Activated CD4-positive, alpha-beta T cell treated with anti-CD3 and anti-CD28 coated beads, Interleukin-2, Interleukin-4, amounts not matched to agents 100 ng/mL and 50 ng/mL, durations not matched to agents 16 hours and 8 hours (primary cell): Measurements from ENCODE around the gene GLRA2.

Experiments used
- DNase-seq: peaks from one replicate; pipeline ENCODE4 v3.0.0-alpha.2; 2020; ENCODE audit warnings: low spot score

The GLRA2 gene

DNA sequence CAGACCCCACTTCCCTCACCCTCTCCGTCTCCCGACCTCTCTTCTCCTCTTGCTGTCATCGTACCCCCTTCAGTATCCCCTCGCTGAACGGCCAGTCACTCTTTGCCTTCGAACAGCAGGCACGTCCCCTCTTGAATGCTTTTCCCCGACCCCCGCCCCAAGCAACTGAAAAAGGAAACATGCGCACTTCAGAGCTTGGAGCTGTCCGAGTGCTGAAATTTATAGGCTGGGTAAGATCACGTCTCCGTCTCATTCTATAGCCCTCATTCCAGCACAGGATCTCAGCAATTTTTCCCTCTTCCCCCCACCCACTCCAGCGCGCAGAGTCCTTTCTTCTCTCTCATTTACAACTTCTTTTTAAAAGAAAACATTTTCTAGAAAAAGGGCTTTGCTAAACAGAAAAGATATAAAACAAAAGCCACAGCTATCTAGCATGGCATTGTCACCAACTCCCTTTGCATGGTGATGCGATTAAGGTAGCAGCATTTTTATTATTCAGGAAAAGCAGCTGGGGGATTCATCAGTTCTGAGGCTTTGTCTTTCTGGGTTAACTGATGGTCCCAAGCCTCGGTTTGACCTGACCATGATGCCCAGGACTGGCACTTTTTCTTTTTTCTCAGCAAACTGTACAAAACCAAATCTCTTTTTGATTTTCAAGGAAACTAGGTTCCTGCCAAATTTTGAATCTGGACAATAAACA lies at the start of gene GLRA2:
TSS of gene GLRA2 (plus strand) at position 247 of the 700 bp plus-strand sequence. CDS start 522 bp downstream, outside the sequence.
- DNase-seq = no peak

DNA sequence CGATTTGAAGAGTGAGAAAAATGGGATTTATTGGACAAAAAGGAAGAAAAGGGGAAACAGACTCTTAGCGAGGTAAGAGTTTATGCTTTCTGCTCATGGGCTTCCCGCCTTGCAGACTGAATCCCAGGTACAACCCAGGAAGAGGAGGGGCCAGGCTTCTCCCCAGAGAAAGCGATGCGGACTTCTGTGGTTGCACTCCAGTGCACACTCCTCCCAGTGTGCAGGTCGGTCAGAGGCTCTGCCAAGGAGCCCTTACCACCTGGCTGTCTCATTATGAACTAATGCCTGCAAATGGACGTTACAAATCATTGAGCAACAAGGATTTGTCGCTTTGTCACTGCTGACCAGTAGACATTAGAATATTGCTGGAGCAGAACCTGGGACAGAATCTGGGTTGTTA lies 39.9 kb upstream of the GLRA2 start:
- DNase-seq = no peak

DNA sequence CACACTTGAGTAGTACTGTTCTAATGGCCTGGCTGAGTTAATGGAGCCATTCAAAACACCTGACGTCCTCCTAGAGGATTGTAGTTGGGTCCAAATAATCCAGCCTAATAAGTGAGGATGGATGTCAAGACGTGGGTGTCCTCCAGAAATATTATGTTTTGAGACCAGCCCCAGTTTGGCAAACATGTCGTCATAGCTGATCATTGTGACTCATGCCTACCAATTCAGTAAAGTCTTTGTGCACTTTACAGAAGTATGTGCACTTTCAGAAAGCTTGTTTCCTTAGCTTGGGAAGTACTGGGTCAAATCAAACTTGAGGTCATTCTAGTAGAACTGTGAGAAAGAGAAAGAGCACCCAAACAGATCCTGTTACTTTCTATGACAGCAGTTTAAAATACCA lies 37.6 kb upstream of the GLRA2 start:
- DNase-seq = no peak

DNA sequence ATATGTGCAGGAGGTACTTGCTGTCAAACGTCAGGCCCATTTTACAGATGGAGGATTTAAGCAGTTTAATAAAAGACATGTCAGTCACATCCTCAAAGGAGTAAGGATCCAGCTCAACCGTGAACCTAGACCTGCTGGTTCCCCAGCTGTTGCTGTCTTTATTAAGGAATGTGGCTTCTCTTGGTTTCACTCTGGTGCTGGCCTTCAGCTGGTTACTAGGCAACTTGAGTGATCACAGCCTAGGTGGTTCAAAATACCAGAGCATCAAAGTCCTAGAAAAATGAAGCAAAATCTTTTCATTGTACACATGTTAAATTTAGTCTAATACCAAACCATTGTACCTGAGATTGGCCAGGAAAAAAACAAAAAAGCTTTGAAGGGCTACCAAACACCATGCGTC lies 32.7 kb upstream of the GLRA2 start:
- no peak for DNase-seq

DNA sequence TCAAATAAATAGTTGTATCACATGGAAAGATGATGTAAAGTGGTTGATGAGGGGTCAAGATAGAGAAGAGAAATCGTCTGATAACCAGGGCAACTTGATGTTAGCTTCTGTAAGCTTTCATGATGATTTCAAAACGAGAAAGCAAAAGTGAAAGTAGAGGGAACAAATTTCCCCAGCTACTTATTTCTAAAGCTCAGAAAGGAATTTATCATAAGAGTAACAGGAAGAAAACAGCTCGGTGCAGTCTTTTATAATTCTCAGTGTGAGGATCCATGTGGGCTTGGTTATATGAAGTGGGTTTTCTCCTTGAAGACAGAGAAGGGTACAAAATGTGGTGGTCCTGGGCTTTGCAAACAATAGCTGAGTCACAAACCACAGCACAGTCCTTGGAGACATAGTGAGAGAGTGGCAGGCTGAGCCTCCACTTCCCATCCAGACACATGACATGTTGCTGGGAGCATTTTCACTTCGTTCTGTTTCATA lies 32.1 kb upstream of the GLRA2 start:
- peak; percentile 38 for DNase-seq

DNA sequence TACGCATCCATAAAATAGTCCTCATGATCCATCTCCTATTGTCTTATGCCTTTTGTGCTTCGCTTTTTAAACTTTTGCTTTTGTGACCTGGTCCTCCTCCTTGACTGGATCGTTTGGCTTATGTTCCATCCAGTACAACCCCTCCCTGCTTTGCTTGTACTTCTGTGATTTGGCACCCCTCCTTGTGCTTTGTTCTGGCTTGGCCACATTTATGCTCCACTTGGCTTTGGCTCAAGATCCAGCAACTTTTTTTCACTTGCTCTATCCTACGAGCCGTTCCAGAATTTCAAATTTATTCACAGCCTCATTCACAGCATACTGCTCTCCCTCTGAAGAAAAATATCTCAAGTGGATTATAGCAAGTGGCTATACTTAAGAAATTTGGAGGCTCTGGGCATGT lies 28.0 kb upstream of the GLRA2 start:
- no peak for DNase-seq

DNA sequence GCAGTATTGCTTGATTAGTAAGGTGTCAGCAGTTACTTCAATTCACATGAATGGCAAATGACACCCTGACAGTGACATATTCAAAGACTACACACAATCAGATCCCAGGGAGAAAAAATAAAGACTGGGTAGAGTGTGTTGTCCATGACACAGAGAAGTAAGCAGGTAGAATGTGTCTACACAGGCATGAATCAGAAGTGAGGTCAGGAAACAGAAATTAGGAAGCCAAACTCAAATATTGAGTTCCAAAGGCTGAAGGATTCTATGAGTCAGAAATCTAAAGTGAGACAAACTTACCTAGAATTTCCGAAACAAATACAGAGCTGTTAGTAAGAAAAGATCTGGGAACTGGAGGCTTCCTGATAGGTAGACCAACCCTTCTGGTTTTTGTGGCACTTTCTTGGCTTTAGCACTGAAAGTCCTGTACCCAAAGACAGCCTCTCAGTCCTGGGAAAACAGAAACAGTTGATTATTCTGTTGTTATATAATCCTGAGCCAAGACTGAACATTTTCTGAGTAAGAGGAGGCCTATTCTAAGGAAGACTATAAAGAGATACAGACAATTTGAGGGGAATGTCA lies 24.3 kb upstream of the GLRA2 start:
- DNase-seq = no peak

DNA sequence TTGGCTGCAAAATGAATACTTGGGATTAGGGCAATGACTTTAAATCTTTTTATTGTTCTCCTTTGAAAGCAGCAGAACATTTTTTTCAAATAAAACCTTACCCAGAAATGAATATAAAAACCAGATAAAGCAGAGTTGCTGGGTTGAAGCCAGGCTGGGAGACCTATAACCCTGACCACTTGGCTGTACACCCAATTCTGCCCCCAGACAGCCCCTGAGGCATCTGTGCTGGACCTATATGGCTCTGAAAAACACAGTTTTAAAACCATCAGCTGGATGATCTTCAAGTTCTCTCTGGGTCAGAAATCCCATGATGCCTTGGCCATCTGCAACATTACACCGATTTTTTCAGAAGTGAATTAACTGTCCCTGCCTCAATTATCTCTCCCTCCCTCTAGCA lies 23.7 kb upstream of the GLRA2 start:
- DNase-seq = no peak

DNA sequence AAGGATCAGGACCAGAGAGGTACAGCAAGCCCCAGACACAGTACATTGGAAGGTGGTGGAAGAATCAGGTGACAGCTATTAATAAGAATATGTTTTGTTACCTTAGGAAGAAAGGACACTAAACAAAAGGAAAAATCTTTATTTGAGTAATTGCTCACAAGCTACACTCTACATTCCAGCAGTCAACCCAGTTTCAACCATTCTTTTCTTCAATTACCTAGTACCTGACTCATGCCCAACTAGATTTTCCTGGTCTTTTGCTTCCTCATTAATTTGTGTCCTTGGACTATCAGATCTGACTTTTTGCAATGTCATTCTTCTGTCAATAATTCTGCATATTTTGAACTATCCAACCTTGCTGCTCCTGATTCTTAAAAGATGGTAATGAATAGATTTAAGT lies 22.5 kb upstream of the GLRA2 start:
- DNase-seq = no peak

DNA sequence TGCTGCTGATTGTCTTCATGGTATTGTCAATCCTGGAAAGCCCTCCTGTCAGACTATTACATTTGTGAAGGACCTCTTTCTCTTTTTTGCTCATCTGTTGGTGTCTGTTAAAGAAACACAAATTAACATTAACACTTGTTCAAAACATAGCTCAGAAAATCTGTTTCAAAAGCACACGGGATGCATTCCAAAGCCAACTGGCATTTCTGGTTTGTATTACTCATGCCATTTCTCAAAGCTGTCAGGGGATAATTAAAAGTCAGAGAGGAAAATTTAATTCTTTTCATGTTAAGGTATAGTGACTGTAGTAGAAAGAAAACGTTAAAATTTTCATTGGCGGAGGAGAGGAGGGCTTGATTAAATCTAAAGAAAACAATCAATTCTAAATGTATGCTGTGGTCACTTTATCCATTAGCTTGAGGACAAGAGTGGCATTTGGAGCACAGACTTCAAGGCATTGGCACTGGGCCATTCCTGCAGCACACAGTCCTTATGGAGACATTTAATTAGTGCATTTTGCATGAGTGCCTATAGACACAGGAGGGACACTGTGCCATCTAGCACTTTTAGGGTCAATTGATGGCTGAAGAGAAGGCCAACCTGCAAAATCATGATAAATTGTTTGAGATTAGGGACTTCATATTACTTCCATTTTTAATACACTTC lies 21.2 kb upstream of the GLRA2 start:
- DNase-seq = no peak

DNA sequence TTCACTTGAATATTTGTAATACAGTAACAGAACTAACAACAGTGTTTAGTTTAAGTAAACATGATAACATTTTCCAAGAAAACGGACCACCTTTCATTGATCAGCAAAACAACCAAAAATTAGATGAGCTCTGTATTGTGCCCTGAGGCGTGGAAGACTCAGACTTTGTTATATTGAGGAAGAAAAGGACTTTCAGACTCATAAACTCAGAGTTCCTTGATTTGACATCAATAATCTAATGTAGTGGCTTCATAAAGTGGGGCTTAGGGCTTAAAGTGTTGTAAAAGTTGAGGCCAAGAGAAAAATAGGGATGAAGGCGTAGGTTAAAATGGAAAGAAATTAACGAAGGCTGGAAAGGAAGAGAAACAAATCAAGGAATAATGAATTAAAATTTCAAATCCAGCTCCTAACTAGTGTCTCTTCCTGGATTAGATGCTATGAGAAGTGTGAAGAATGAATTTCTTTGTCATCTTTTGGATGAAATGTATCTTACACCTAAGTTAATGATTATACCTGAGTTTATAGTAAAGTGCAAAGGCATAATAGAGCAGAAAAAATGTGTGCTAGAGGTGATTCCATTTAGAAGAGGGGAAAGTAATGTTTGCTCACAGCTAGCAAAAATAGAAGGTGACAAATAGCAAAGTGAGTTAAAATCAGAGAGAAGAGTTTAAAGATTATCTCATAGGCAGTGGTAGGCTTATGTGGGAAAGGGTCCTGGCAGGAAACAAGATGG lies 19.8 kb upstream of the GLRA2 start:
- DNase-seq = no peak

DNA sequence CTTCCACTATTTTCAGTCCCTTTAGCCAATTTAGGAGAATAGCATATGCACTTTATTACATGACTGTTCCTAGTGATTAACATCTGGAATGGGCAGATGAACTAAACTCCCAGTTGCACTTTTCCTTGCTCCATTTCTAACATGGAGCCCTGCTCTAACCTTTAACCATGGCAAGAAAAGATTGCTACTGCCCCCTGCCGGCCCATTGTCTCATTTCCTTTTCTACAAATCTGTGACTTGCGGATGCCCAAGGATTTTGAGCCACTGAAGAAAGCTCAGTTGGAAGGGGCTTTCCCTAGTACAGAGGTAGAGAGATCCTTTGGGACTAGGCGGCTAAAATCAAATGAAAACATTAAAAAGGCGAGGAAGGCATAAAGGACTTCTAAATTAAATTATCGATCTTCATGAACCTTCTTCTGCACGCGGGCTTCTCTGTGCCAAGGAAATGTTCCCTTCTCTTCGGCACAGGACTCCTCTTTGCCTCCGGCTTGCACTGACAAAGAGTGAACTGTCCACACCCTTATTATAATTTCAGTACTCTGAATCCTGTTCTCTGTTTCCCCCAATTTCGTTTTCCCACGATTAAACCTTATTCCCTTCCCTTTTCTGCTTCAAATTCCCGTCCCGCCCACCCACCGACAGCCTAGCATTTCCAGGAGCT lies 577 bp upstream of the GLRA2 start:
- peak; percentile 63 for DNase-seq

DNA sequence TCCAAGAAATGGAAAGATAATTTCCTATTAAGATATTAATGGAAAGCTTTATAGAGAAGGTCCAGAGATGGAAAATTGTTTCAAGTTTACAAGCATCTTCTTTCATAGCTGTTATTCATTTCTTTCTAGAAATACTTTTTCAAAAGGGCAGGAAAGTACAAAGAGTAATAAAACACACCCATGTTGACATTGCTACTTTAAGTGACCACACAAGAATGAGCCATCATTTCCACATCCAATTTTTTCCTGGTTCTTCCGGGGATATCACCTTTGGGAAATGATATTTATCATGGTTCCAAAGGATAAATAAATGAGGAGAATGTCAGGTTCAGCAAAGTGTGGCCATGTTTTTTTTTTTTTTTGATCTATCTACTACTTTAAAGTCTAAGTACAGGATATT lies 4.5 kb downstream of the GLRA2 start:
- DNase-seq = no peak

DNA sequence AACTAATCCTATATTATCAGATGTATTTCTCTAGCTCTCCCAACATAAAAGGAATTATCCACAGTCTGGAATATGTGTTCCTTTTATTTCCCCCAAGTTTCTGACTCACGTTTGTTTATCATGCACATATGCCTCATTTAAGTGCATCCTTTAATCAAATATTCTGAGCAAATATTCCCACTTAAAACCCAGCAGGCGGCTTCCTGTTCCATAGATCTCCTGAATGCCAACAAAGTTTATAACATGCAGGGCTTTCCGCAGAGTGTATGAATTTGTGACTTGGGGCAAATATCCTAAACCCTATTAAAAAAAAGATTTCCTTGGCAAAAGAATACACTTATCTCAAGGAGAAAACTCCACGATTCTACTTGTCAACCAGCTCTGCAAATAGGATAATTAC lies 16.9 kb downstream of the GLRA2 start:
- no peak for DNase-seq

DNA sequence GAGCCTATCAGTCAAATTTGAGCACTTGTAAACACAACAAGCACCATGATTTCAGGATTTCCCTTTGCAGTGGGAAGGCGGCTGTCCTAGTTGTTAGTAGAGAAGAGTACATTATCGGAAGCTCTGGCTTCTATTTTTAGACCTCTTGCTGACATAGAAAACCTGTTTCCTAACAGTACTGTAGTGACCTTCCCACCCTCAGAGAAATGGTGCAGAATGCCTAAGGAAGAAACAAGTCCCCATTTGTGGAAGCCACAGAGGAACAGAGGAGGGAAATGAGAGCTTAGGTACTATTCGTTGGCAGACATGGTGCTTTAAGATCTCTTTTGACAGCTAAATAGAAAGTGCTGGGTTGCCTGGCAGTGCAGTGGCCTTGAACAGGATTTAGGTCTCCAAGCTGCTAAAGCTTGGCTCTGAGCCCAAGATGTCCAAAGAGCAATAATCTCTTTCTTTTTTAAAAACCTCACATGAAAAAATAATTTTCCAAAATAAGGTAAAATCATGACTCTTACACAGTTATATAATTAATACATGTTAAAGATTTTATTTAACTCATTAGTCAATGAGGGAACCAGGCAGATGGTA lies 24.9 kb downstream of the GLRA2 start:
- no peak for DNase-seq

DNA sequence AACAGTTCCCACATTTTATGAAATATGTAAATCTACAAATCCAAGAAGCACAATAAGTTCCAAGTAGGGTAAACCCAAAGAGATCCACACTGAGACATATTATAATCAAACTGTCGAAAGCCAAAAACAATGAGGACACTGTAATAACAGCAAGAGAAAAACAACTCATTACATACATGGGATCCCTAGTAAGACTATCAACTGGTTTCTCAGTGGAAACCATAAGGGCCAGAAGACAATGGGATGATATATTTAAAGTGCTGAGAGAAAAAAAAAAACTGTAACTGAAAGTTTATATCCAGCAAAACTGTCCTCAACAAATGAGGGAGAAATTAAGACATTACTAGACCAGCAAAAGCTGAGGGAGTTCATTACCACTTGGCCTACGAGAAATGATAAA lies 34.7 kb downstream of the GLRA2 start:
- no peak for DNase-seq

DNA sequence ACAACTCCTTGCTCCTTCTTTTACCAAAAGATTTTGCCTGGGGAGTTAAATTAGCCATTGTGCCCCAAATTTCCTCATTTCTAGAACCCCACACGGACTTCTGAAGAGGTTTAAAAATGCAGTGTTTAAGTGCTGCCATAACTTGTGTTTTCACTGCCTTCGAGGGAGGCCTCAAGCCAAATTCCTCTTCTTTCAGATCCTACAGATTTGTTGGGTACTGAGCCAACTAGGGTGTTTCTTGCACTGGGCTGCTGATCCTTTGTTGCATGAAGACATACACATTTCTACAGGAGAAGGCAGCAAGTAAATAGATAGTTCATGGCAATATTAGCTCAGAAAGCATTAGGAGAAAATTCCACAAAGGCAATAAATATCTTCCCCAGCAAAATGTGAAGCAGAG lies 43.8 kb downstream of the GLRA2 start:
- DNase-seq = no peak

DNA sequence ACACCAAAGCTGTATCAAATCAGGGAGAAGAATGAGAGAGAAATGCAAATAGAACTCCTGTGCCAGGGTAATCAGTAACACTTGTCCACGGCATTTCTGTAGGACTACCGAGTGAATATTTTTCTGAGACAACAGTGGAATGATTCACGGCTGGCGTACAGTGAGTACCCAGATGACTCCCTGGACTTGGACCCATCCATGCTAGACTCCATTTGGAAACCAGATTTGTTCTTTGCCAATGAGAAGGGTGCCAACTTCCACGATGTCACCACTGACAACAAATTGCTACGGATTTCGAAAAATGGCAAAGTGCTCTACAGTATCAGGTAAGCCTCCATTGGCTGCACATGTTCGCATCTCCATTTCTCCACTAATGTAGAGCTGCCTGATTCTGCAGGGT lies 51.7 kb downstream of the GLRA2 start:
- DNase-seq = no peak

DNA sequence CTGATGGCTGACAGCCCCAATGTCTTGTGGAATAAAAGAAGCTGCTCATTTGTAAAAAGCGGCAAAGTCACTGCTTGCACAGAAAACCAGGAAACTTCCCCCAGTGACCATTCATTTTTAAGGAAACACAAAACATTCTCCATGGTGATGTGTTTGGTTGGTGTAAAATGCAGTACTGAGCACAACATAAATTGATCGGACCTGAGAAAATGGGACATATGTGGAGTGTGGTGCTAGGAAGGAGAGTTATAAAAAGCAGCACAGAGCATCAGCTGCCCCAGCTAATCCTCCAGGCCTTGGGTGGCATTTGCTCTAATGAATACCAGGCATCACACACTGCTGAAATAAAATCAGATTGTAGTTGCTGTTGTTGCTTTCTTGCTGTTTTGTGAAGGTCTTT lies 55.2 kb downstream of the GLRA2 start:
- DNase-seq = no peak

DNA sequence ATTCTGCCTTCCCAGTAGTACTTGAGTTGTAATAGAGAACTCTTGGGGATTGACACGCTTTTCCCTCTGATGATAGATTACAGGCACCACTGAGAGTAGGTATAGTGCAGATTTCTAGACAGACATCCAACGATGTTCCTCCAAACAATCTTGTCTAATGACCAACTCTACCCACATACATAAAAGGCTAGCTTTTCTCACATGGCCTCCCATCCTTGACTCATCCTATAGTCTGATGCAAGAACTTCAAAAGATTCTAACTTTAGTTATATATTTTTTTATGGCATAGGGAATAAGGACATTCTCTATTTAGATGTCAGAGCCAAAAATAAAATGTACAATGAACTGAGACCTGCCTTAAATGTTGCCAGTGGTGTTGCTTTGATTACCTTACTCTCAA lies 60.9 kb downstream of the GLRA2 start:
- no peak for DNase-seq

DNA sequence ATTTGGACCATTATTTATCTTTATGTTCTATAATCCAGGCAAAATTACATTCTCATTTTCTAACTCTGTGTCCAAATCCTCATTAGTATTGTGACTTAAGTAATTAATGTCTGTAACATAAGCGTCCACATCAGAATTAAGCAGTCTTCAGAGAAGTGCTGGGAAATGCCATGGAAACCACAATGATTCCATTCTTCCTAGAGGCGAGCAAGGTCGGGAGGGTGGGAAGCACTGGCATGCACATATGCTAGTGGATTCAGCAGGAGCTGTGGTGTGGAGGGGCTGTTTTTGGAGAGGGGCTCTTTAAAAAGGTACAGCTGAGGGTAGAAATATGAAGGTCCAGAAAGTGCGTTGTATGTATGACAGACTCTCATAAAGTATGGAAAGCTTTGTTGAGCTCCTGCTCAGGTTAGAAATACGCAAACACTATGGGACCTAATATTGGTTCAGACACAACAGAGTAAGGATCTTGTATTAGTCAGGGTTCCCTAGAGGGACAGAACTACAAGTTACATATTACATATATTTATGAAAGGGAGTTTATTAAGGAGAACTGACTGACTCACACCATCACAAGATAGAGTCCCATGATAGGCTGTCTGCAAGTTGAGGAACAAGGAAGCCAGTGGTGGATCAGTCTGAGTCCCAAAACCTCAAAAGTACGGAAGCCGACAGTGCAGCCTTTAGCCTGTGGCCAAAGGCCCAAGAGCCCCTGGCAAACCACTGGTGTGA lies 61.5 kb downstream of the GLRA2 start:
- DNase-seq = no peak
